ENCODE data around the gene DLG2. TPM values are rescaled to one million over a fixed set of nuclear protein-coding genes. Genes with fewer than 3 reads are reported as not detected.

The DLG2 gene
- total RNA-seq, 1 donor = 3.0 TPM

GRCh38 chr11:83477772-83478171 lies 2149.4 kb downstream of the DLG2 start:
- no peak for DNase-seq (ENCODE audit: low read depth)
- TF ChIP-seq, protein P1, sequence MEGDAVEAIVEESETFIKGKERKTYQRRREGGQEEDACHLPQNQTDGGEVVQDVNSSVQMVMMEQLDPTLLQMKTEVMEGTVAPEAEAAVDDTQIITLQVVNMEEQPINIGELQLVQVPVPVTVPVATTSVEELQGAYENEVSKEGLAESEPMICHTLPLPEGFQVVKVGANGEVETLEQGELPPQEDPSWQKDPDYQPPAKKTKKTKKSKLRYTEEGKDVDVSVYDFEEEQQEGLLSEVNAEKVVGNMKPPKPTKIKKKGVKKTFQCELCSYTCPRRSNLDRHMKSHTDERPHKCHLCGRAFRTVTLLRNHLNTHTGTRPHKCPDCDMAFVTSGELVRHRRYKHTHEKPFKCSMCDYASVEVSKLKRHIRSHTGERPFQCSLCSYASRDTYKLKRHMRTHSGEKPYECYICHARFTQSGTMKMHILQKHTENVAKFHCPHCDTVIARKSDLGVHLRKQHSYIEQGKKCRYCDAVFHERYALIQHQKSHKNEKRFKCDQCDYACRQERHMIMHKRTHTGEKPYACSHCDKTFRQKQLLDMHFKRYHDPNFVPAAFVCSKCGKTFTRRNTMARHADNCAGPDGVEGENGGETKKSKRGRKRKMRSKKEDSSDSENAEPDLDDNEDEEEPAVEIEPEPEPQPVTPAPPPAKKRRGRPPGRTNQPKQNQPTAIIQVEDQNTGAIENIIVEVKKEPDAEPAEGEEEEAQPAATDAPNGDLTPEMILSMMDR (IDR thresholded peaks at IDR 0.05; ENCODE audit: insufficient read depth, low read length) = no peak
- H3K4me3 ChIP-seq (ENCODE audit: low read depth, low read length) = no peak overlapping the region

GRCh38 chr11:83475760-83476159 lies 2151.4 kb downstream of the DLG2 start:
- no peak overlapping the region for H3K4me3 ChIP-seq (ENCODE audit: low read depth, low read length)
- TF ChIP-seq, protein P1 (IDR thresholded peaks at IDR 0.05; ENCODE audit: insufficient read depth, low read length) = no peak
- DNase-seq (ENCODE audit: low read depth) = no peak

DNA sequence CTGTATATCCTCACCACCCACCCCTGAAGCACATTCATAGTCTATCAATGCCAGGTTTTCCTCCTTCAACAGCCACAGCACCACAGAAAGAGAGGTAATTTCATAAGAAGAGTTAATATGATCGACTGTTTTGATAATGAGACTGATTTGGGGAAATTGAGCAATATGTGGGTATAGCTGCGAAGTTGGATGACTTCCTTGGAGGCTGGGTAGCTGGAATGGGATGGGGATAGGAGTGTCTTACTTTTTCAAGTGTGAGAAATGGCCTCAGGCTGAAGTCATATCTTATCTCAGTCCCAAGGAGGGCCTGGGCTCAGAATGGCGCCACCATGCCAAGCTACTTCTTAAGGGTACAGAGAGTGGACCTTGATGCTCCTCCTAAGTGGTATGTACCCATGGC lies 2153.4 kb downstream of the DLG2 start:
- no peak for DNase-seq (ENCODE audit: low read depth)
- TF ChIP-seq, protein P1 (IDR thresholded peaks at IDR 0.05; ENCODE audit: insufficient read depth, low read length) = no peak
- no peak overlapping the region for H3K4me3 ChIP-seq (ENCODE audit: low read depth, low read length)

- DNase-seq (ENCODE audit: low read depth) = no peak
- TF ChIP-seq, protein P1 (IDR thresholded peaks at IDR 0.05; ENCODE audit: insufficient read depth, low read length) = no peak
Observed at GRCh38 chr11:83472806-83473205, 2154.3 kb downstream of the DLG2 start.

GRCh38 chr11:83471831-83472727 lies 2155.1 kb downstream of the DLG2 start:
- TF ChIP-seq, protein P1 (IDR thresholded peaks at IDR 0.05; ENCODE audit: insufficient read depth, low read length) = no peak
- no peak for DNase-seq (ENCODE audit: low read depth)

More at GRCh38 chr11:83472806-83473205, 2154.3 kb downstream of the DLG2 start:
- H3K4me3 ChIP-seq (ENCODE audit: low read depth, low read length) = no peak overlapping the region

DNA sequence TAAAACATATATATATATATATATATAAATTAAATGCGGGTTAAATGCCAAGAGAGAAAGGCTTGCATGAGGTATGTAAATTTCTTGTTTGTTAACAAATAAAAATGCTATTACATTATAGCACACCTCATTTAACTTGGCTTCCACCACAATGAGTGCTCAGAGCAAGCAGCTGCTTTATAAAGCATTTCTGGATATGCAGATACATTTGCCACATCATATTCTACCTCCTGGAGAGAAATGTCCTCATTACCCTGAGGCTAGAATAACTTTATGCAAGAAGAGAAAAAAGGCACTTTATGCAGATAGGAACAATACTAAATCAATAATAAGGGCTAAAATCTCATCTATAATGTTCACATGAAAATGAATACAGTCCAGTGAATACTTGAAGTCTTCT lies 2159.3 kb downstream of the DLG2 start:
- H3K4me3 ChIP-seq (ENCODE audit: low read depth, low read length) = no peak overlapping the region
- DNase-seq (ENCODE audit: low read depth) = no peak
- TF ChIP-seq, protein P1 (IDR thresholded peaks at IDR 0.05; ENCODE audit: insufficient read depth, low read length) = no peak

More at GRCh38 chr11:83471831-83472727, 2155.1 kb downstream of the DLG2 start:
- no peak overlapping the region for H3K4me3 ChIP-seq (ENCODE audit: low read depth, low read length)
